Measurements from ENCODE around the gene FARS2. TPM values are rescaled to one million over a fixed set of nuclear protein-coding genes. Genes with fewer than 3 reads are reported as not detected.

The FARS2 gene
- total and polyA plus RNA-seq, 8 donors = 15.1 to 20.3 (median 17.9) TPM

- Histone ChIP-seq H3K27ac (no peak overlapping the region), H3K27me3 (no peaks in the 10 kb centered on the region), H3K9me3 (no peaks in the 10 kb centered on the region), H3K4me3 (no peak overlapping the region), H3K36me3 (no peaks in the 10 kb centered on the region), H3K4me1 (no peaks in the 10 kb centered on the region)
- intact Hi-C loops (cut with DNase I) = no loop called here
- no peak for TF ChIP-seq CTCF (IDR thresholded peaks at IDR 0.05)
- DNase-seq (no peak), ATAC-seq (no peak)
Measured at GRCh38 chr6:5664149-5664548, 402.8 kb downstream of the FARS2 start.

GRCh38 chr6:5665173-5665572, 403.9 kb downstream of the FARS2 start:
- ATAC-seq (no peak), DNase-seq (no peak)
- Histone ChIP-seq H3K4me1 (no peaks in the 10 kb centered on the region), H3K4me3 (no peak overlapping the region), H3K36me3 (no peaks in the 10 kb centered on the region), H3K27ac (no peak overlapping the region), H3K27me3 (no peaks in the 10 kb centered on the region), H3K9me3 (no peaks in the 10 kb centered on the region)
- intact Hi-C loops (cut with DNase I) = no loop called here
- no peak for TF ChIP-seq CTCF (IDR thresholded peaks at IDR 0.05)

GRCh38 chr6:5665667-5666066, 404.4 kb downstream of the FARS2 start:
- ATAC-seq (no peak), DNase-seq (no peak)
- Histone ChIP-seq H3K27ac (no peak overlapping the region), H3K4me1 (peaks cover 0 to under 1% of the 10 kb centered on the region in 2 donors), H3K36me3 (no peaks in the 10 kb centered on the region), H3K9me3 (no peaks in the 10 kb centered on the region), H3K4me3 (no peak overlapping the region), H3K27me3 (no peaks in the 10 kb centered on the region)
- TF ChIP-seq CTCF (IDR thresholded peaks at IDR 0.05) = no peak
- intact Hi-C loops (cut with DNase I) = no loop called here

GRCh38 chr6:5666695-5667094, 405.4 kb downstream of the FARS2 start:
- no peak for ATAC-seq
- TF ChIP-seq CTCF (IDR thresholded peaks at IDR 0.05) = no peak
- no peaks in the 10 kb centered on the region for H3K36me3 ChIP-seq

GRCh38 chr6:5667737-5668136, 406.4 kb downstream of the FARS2 start:
- ATAC-seq (no peak), DNase-seq (no peak)
- intact Hi-C loops (cut with DNase I) = no loop called here
- Histone ChIP-seq H3K27ac (no peak overlapping the region), H3K4me1 (peaks cover 5 to 20% of the 10 kb centered on the region in 2 donors), H3K4me3 (no peak overlapping the region), H3K27me3 (no peaks in the 10 kb centered on the region), H3K36me3 (no peaks in the 10 kb centered on the region), H3K9me3 (no peaks in the 10 kb centered on the region)
- TF ChIP-seq CTCF (IDR thresholded peaks at IDR 0.05) = no peak

More at GRCh38 chr6:5666695-5667094, 405.4 kb downstream of the FARS2 start:
- intact Hi-C loops (cut with DNase I) = no loop called here
- H3K27ac ChIP-seq = no peak overlapping the region
- peaks cover 0 to 11% of the 10 kb centered on the region in 2 donors for H3K4me1 ChIP-seq
- no peaks in the 10 kb centered on the region for H3K27me3 ChIP-seq
- H3K4me3 ChIP-seq = no peak overlapping the region
- no peak for DNase-seq
- H3K9me3 ChIP-seq = no peaks in the 10 kb centered on the region
